Measurements from ENCODE around the gene AHNAK. TPM values are rescaled to one million over a fixed set of nuclear protein-coding genes. Genes with fewer than 3 reads are reported as not detected.
A peak's percentile ranks its signal among the peaks of the same experiment; 100 is the strongest.
"Not testable (repeated sequence)": the region's sequence is repeated elsewhere in the genome, so short reads cannot be mapped to it uniquely, and the experiment has no call there.

The AHNAK gene
- total and polyA plus RNA-seq, 2 of the 8 experiments (the other 6 are each of a cell fraction or from before 2014, with no cell fraction given), result 2.0 to 5.8 TPM

DNA sequence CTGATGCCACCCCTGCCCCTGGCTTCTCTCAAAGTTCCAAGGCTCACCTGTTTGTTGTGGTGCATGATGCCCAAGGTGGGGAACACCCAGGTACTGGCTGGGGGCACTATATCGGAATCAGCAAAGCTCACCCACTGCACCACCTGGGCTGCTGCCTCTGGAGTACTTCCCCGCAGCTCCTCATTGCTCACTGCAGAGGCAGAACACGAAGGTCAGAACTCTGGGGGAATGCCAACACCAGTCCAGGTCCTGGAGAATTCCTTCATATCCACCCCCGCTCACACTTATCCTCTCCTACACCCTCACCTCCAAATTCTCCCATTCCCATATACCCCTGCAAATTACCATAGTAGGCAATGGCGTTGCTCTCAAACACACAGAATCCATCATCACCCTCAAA lies 24.9 kb upstream of the AHNAK start:
- CTCF ChIA-PET (ENCODE audit: partially characterized antibody), result interaction anchor here (0.5 to 4.5 kb wide), 4 partner anchors 12 to 602 kb away, joined by 3 to 22 read pairs (median 6); no protein-coding TSS in a partner anchor
- not testable (repeated sequence) for H2AK5ac ChIP-seq (ENCODE audit: low read depth, low read length); H3K23ac ChIP-seq (ENCODE audit: insufficient read length); H3K9me3 ChIP-seq (ENCODE audit: insufficient read depth in 2 of 2, low read depth in 1 of 2, low read length in 1 of 2); H2BK12ac ChIP-seq (ENCODE audit: low read depth, low read length); H3K9ac ChIP-seq (replicated peaks in 1 of 4; ENCODE audit: extremely low read depth in 1 of 4, low read depth in 3 of 4, low read length in 3 of 4); H2BK20ac ChIP-seq (ENCODE audit: low read length); H3K27ac ChIP-seq (ENCODE audit: low read depth, low read length); H3K79me1 ChIP-seq (ENCODE audit: low read depth, low read length); H4K91ac ChIP-seq (replicated peaks; ENCODE audit: insufficient read length, low read length); H2BK5ac ChIP-seq (ENCODE audit: low read depth, low read length); H2BK120ac ChIP-seq (replicated peaks; ENCODE audit: low read depth, low read length); H2BK15ac ChIP-seq (ENCODE audit: low read length); H4K5ac ChIP-seq (ENCODE audit: insufficient read length, low read depth, low read length); H4K8ac ChIP-seq (ENCODE audit: extremely low read depth, insufficient read depth, low read length); FAIRE-seq; H3K56ac ChIP-seq (replicated peaks; ENCODE audit: insufficient read length, low read depth, low read length); H3K18ac ChIP-seq (ENCODE audit: extremely low read depth, low read length); DNase-seq (ENCODE audit: low read depth in 1 of 2, low spot score in 2 of 2); H3K27me3 ChIP-seq (replicated peaks in 1 of 4; ENCODE audit: control insufficient read depth in 3 of 4, extremely low read depth in 1 of 4, insufficient read depth in 3 of 4, low read length in 3 of 4); H2AFZ ChIP-seq (ENCODE audit: low read length); H3K4ac ChIP-seq (replicated peaks; ENCODE audit: insufficient read length, low read depth, low read length); H3K14ac ChIP-seq (ENCODE audit: insufficient read length)
- Histone ChIP-seq H3K79me2 (ENCODE audit: control insufficient read depth in 1 of 2, insufficient read depth in 2 of 2, low read length in 2 of 2) (peaks cover 0 to 55% of the 10 kb centered on the region in 2 experiments), H3K36me3 (ENCODE audit: control insufficient read depth in 2 of 4, insufficient read depth in 4 of 4, low read length in 3 of 4) (peaks cover 35 to 67% (median 54%) of the 10 kb centered on the region in 4 experiments), H3K4me3 (ENCODE audit: extremely low read depth in 1 of 4, insufficient read depth in 2 of 4, low read depth in 3 of 4, low read length in 4 of 4) (peak overlapping the region in 1 of 4 experiments; percentile 90; a peak in 2 of 8 replicates), H3K4me1 (replicated peaks in 1 of 4; ENCODE audit: control insufficient read depth in 3 of 4, insufficient read depth in 4 of 4, low read length in 3 of 4) (peaks cover 0 to 11% (median 7%) of the 10 kb centered on the region in 4 experiments; a peak in 4 of 7 replicates), H4K20me1 (replicated peaks in 1 of 2; ENCODE audit: control insufficient read depth in 1 of 2, insufficient read depth in 2 of 2, low read length in 2 of 2) (peaks cover 4 to 24% of the 10 kb centered on the region in 2 experiments), H3K4me2 (ENCODE audit: insufficient read depth in 1 of 2, low read depth in 2 of 2, low read length in 2 of 2) (peak overlapping the region; percentile 73 to 85; a peak in 1 of 4 replicates), H3K23me2 (ENCODE audit: low read depth, low read length) (peaks cover 13% of the 10 kb centered on the region)
- 95 to 100% methylated on average over 1 to 5 of the region's 5 CpGs for WGBS, 2 experiments (ENCODE audit: extremely low coverage in 1 of 2, insufficient coverage in 1 of 2, insufficient read length in 1 of 2, insufficient replicate concordance in 2 of 2, low coverage in 1 of 2, low lambda C conversion rate in 2 of 2, missing lambda C conversion rate in 1 of 2)
- POLR2A ChIA-PET (ENCODE audit: partially characterized antibody), result interaction anchor here (0.8 to 20.7 kb wide), 4 partner anchors 14 to 147 kb away, joined by 3 to 336 read pairs (median 86); partner anchors contain the start of gene TUT1
